Lower leg skin (tissue), 3 donors: ENCODE results near the gene IFI27.

ENCODE experiments used
- POLR2A ChIP-seq, 2 donors: fragments of 450-650 bp; IDR thresholded peaks; one replicate each; pipeline ENCODE4 v1.6.1; 2016 to 2017; ENCODE audit warnings: antibody characterized with exemption in 2 of 2, mild to moderate bottlenecking in 1 of 2, moderate library complexity in 1 of 2
- TF ChIP-seq, protein P1 (sequence below), 3 donors: fragments of 450-650 bp; IDR thresholded peaks; one replicate each; pipeline ENCODE4 v1.5.1; 2016; ENCODE audit warnings: antibody characterized with exemption in 3 of 3, mild to moderate bottlenecking in 3 of 3, moderate library complexity in 2 of 3

DNA sequence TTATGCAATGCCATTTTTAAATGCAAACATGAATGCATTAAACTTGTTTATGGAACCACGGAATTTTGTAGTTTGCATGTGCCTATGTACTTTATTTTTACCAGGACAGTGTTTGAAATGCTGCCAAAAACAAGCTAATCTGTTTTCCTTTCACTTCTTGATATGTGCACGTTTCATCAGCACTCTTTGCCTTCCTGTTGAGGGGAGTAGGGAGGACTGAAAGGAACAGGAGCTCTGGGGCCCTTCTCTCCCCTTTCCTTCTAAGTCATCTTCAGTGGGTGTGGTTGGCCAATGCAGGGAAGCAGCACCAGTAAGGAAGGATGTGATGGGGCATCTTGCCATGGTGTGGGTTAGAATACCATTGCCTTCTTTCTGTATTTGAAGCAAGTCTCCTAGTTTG lies 51.4 kb downstream of the IFI27 start:
- TF ChIP-seq, protein P1, sequence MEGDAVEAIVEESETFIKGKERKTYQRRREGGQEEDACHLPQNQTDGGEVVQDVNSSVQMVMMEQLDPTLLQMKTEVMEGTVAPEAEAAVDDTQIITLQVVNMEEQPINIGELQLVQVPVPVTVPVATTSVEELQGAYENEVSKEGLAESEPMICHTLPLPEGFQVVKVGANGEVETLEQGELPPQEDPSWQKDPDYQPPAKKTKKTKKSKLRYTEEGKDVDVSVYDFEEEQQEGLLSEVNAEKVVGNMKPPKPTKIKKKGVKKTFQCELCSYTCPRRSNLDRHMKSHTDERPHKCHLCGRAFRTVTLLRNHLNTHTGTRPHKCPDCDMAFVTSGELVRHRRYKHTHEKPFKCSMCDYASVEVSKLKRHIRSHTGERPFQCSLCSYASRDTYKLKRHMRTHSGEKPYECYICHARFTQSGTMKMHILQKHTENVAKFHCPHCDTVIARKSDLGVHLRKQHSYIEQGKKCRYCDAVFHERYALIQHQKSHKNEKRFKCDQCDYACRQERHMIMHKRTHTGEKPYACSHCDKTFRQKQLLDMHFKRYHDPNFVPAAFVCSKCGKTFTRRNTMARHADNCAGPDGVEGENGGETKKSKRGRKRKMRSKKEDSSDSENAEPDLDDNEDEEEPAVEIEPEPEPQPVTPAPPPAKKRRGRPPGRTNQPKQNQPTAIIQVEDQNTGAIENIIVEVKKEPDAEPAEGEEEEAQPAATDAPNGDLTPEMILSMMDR (IDR thresholded peaks at IDR 0.05), result no peak
- no peak for TF ChIP-seq POLR2A (IDR thresholded peaks at IDR 0.05)
